PFSK-1 (cell line): Measurements from ENCODE around the gene ESR1.

Experiments used
- POLR2AphosphoS5 ChIP-seq: IDR thresholded peaks from 2 replicates; pipeline ENCODE4 v1.6.1; 2012; ENCODE audit warnings: low read depth, mild to moderate bottlenecking, control low read depth, low read length, moderate library complexity
- SIN3A ChIP-seq: IDR thresholded peaks from 2 replicates; pipeline ENCODE4 v1.6.1; 2012; ENCODE audit warnings: mild to moderate bottlenecking, low read length, moderate library complexity, borderline replicate concordance; ENCODE audit not compliant: insufficient read depth
- TAF1 ChIP-seq: IDR thresholded peaks from 2 replicates; pipeline ENCODE4 v1.6.1; 2012; ENCODE audit warnings: low read length, control low read depth, borderline replicate concordance; ENCODE audit not compliant: insufficient read depth
- TF ChIP-seq, protein P1 (sequence below), 2 experiments: IDR thresholded peaks; 2 replicates each; pipeline versions ENCODE4 v1.6.1 to v1.8.0; 2011 to 2012; ENCODE audit warnings: low read depth in 2 of 2, low read length in 2 of 2, control low read depth in 1 of 2, inconsistent platforms in 1 of 2, mild to moderate bottlenecking in 1 of 2, moderate library complexity in 1 of 2; ENCODE audit not compliant: insufficient read depth in 1 of 2

DNA sequence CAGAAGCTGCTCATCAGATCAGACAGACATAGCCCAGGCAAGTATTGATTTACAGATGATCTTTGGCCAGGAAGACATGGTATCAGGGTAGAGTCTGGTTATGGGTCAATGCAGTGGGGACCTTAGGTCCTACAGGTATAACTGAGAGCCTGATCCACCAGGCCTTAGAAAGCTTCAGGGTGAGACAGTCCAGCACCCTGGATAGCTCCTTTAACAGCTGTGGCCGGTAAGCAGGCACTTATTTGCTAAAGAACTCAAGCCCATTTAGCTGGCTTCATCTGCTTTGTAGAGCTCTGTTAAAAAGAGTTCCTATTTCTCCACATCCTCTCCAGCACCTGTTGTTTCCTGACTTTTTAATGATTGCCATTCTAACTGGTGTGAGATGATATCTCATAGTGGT, 39.6 kb downstream of the ESR1 start:
- TF ChIP-seq TAF1 (no peak), POLR2AphosphoS5 (no peak), SIN3A (no peak)
- TF ChIP-seq, protein P1, sequence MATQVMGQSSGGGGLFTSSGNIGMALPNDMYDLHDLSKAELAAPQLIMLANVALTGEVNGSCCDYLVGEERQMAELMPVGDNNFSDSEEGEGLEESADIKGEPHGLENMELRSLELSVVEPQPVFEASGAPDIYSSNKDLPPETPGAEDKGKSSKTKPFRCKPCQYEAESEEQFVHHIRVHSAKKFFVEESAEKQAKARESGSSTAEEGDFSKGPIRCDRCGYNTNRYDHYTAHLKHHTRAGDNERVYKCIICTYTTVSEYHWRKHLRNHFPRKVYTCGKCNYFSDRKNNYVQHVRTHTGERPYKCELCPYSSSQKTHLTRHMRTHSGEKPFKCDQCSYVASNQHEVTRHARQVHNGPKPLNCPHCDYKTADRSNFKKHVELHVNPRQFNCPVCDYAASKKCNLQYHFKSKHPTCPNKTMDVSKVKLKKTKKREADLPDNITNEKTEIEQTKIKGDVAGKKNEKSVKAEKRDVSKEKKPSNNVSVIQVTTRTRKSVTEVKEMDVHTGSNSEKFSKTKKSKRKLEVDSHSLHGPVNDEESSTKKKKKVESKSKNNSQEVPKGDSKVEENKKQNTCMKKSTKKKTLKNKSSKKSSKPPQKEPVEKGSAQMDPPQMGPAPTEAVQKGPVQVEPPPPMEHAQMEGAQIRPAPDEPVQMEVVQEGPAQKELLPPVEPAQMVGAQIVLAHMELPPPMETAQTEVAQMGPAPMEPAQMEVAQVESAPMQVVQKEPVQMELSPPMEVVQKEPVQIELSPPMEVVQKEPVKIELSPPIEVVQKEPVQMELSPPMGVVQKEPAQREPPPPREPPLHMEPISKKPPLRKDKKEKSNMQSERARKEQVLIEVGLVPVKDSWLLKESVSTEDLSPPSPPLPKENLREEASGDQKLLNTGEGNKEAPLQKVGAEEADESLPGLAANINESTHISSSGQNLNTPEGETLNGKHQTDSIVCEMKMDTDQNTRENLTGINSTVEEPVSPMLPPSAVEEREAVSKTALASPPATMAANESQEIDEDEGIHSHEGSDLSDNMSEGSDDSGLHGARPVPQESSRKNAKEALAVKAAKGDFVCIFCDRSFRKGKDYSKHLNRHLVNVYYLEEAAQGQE (IDR thresholded peaks at IDR 0.05; ENCODE audit: insufficient read depth in 1 of 2, low read depth in 2 of 2, low read length in 2 of 2) = peak; percentile 83 to 94
